GM23338 (cell line): Measurements from ENCODE around the gene GRAMD1B. TPM values are rescaled to one million over a fixed set of nuclear protein-coding genes. Genes with fewer than 3 reads are reported as not detected.

Experiments
- ATAC-seq: fragments of 200-7000 bp; cut with Tn5 transposase; 3 replicates; pipeline ENCODE4 v1.9.1; 2020
- DNase-seq: peaks from one replicate; pipeline ENCODE4 v3.0.0-alpha.2; 2015; ENCODE audit warnings: low spot score
- H2AFZ ChIP-seq: fragments of 200-600 bp; sonication (generic); 2 replicates; pipeline ENCODE4 v1.8.0; 2016; ENCODE audit warnings: antibody characterized with exemption, mild to moderate bottlenecking, moderate library complexity
- H3F3A ChIP-seq: fragments of 200-600 bp; sonication (generic); replicated peaks from 2 replicates; pipeline ENCODE4 v1.8.0; 2017; ENCODE audit warnings: antibody characterized with exemption, mixed run types, low read depth
- H3K27ac ChIP-seq: fragments of 200-600 bp; sonication (generic); 2 replicates; pipeline ENCODE4 v1.6.1; 2016; ENCODE audit warnings: low read depth
- H3K27me3 ChIP-seq: fragments of 200-600 bp; sonication (generic); 2 replicates; pipeline ENCODE4 v1.8.0; 2016; ENCODE audit warnings: mild to moderate bottlenecking, mixed run types, moderate library complexity; ENCODE audit not compliant: insufficient read depth
- H3K36me3 ChIP-seq: fragments of 200-600 bp; sonication (generic); 2 replicates; pipeline ENCODE4 v1.8.0; 2016; ENCODE audit warnings: mild to moderate bottlenecking; ENCODE audit not compliant: insufficient read depth
- H3K4me1 ChIP-seq: fragments of 200-600 bp; sonication (generic); 2 replicates; pipeline ENCODE4 v1.8.0; 2016; ENCODE audit warnings: mild to moderate bottlenecking, moderate library complexity; ENCODE audit not compliant: insufficient read depth
- H3K4me2 ChIP-seq: fragments of 200-600 bp; sonication (generic); 2 replicates; pipeline ENCODE4 v1.7.1; 2017; ENCODE audit warnings: mixed run types
- H3K4me3 ChIP-seq: fragments of 200-600 bp; sonication (generic); 2 replicates; pipeline ENCODE4 v1.6.1; 2016; ENCODE audit warnings: mixed run types
- H3K79me2 ChIP-seq: fragments of 200-600 bp; sonication (generic); replicated peaks from 2 replicates; pipeline ENCODE4 v1.8.0; 2017; ENCODE audit warnings: mild to moderate bottlenecking; ENCODE audit not compliant: insufficient read depth
- H3K9me2 ChIP-seq: fragments of 200-600 bp; sonication (generic); 2 replicates; pipeline ENCODE4 v1.8.0; 2017; ENCODE audit not compliant: insufficient read depth
- H4K20me1 ChIP-seq: fragments of 200-600 bp; sonication (generic); replicated peaks from 2 replicates; pipeline ENCODE4 v1.8.0; 2017; ENCODE audit warnings: mild to moderate bottlenecking; ENCODE audit not compliant: insufficient read depth
- H3K27ac Mint-ChIP-seq: 2 replicates; pipeline ENCODE4 v1.8.0; 2020; ENCODE audit warnings: inconsistent platforms, mild to moderate bottlenecking, moderate library complexity, mixed read lengths
- H3K27me3 Mint-ChIP-seq: 3 replicates; pipeline ENCODE4 v1.8.0; 2022; ENCODE audit warnings: low read depth, mild to moderate bottlenecking, moderate library complexity, mixed read lengths, inconsistent platforms; ENCODE audit not compliant: insufficient read depth, poor library complexity
- H3K36me3 Mint-ChIP-seq: 3 replicates; pipeline ENCODE4 v1.8.0; 2021; ENCODE audit warnings: low read depth, mild to moderate bottlenecking, inconsistent platforms, moderate library complexity, mixed read lengths
- H3K4me1 Mint-ChIP-seq: 3 replicates; pipeline ENCODE4 v1.8.0; 2020; ENCODE audit warnings: mild to moderate bottlenecking, inconsistent platforms, mixed read lengths
- H3K4me3 Mint-ChIP-seq: 3 replicates; pipeline ENCODE4 v1.8.0; 2021; ENCODE audit warnings: moderate library complexity, mild to moderate bottlenecking, inconsistent platforms, mixed read lengths
- H3K9me3 Mint-ChIP-seq: 3 replicates; pipeline ENCODE4 v1.8.0; 2020; ENCODE audit warnings: moderate library complexity, mild to moderate bottlenecking, inconsistent platforms, mixed read lengths
- CREB1 ChIP-seq: fragments of 250-450 bp; sonication (Bioruptor Pico); IDR thresholded peaks from 2 replicates; pipeline ENCODE4 v1.5.0; 2020; ENCODE audit warnings: low read depth, mild to moderate bottlenecking, moderate library complexity
- EZH2 ChIP-seq: fragments of 200-600 bp; sonication (generic); IDR thresholded peaks from one replicate; pipeline ENCODE4 v1.8.0; 2017; ENCODE audit warnings: antibody characterized with exemption, mild to moderate bottlenecking, low read depth; ENCODE audit not compliant: unreplicated experiment
- EZH2phosphoT487 ChIP-seq: fragments of 200-600 bp; sonication (generic); IDR thresholded peaks from one replicate; pipeline ENCODE4 v1.8.1; 2018; ENCODE audit warnings: antibody characterized with exemption; ENCODE audit not compliant: unreplicated experiment
- NANOG ChIP-seq: IDR thresholded peaks from 2 replicates; pipeline ENCODE4 v1.6.1; 2016; ENCODE audit warnings: antibody characterized with exemption, borderline replicate concordance
- POLR2AphosphoS5 ChIP-seq: IDR thresholded peaks from 2 replicates; pipeline ENCODE4 v1.6.1; 2016; ENCODE audit warnings: antibody characterized with exemption, low read depth
- REST ChIP-seq: IDR thresholded peaks from one replicate; pipeline ENCODE4 v1.6.1; 2018; ENCODE audit warnings: antibody characterized with exemption; ENCODE audit not compliant: unreplicated experiment
- STAT1 ChIP-seq: IDR thresholded peaks from one replicate; pipeline ENCODE4 v1.6.1; 2016; ENCODE audit warnings: antibody characterized with exemption; ENCODE audit not compliant: unreplicated experiment
- ZNF114 ChIP-seq: fragments of 250-450 bp; sonication (Bioruptor Pico); IDR thresholded peaks from 2 replicates; pipeline ENCODE4 v1.5.0; 2020; ENCODE audit warnings: mild to moderate bottlenecking, moderate library complexity
- ZNF331 ChIP-seq: fragments of 250-450 bp; sonication (Bioruptor Pico); IDR thresholded peaks from 2 replicates; pipeline ENCODE4 v1.5.0; 2020; ENCODE audit warnings: low read depth, mild to moderate bottlenecking, moderate library complexity
- ZNF462 ChIP-seq: fragments of 250-450 bp; sonication (Bioruptor Pico); IDR thresholded peaks from 2 replicates; pipeline ENCODE4 v1.5.0; 2020; ENCODE audit warnings: mild to moderate bottlenecking, moderate library complexity
- polyA plus RNA-seq: library from polyadenylated mRNA; unstranded; fragments of >200 nt; fragmentation: Nextera tagmentation; extraction: Ambion mirVana; gene quantifications from 2 replicates; pipeline ENCODE4 v1.2.1, GENCODE V29; 2016
- total RNA-seq: library from RNA; depleted of rRNA; stranded (reverse); fragments of >200 nt; shearing (Covaris generic); gene quantifications from 2 replicates; pipeline ENCODE4 v1.2.3, GENCODE V29; 2014

The GRAMD1B gene
- total and polyA plus RNA-seq, 2 experiments from 2014 or later, result 3.7 to 24.3 TPM

GRCh38 chr11:123527947-123528346, 97.9 kb downstream of the GRAMD1B start:
- no peak overlapping the region for H3K4me3 ChIP-seq

GRCh38 chr11:123531325-123531724, 101.3 kb downstream of the GRAMD1B start:
- Histone ChIP-seq H2AFZ (no peak overlapping the region), H3K4me1 (peaks cover 22% of the 10 kb centered on the region), H3K4me3 (no peak overlapping the region), H3K79me2 (peaks cover 4% of the 10 kb centered on the region; the same call in 1 of the 2 replicates), H4K20me1 (no peaks in the 10 kb centered on the region), H3K27me3 (no peaks in the 10 kb centered on the region), H3K27ac (no peak overlapping the region), H3F3A (no peaks in the 10 kb centered on the region), H3K36me3 (no peaks in the 10 kb centered on the region), H3K9me2 (peaks cover 3% of the 10 kb centered on the region; the same call in 1 of the 2 replicates), H3K4me2 (no peak overlapping the region)
- H3K36me3 Mint-ChIP-seq, result no peaks in the 10 kb centered on the region
- no peaks in the 10 kb centered on the region for H3K9me3 Mint-ChIP-seq
- DNase-seq (no peak), ATAC-seq (no peak)
- peaks cover 47% of the 10 kb centered on the region for H3K4me1 Mint-ChIP-seq
- no peak overlapping the region for H3K4me3 Mint-ChIP-seq
- H3K27me3 Mint-ChIP-seq, result peaks cover 3% of the 10 kb centered on the region
- no peak overlapping the region for H3K27ac Mint-ChIP-seq
- no peak for TF ChIP-seq POLR2AphosphoS5
- no peak for TF ChIP-seq ZNF462 (CRISPR knock-in tag)
- no peak for TF ChIP-seq ZNF331 (CRISPR knock-in tag)
- no peak for TF ChIP-seq NANOG
- TF ChIP-seq STAT1, result no peak
- TF ChIP-seq EZH2phosphoT487, result no peak

More at GRCh38 chr11:123527947-123528346, 97.9 kb downstream of the GRAMD1B start:
- Histone ChIP-seq H2AFZ (no peak overlapping the region), H3K4me2 (no peak overlapping the region), H3K36me3 (no peaks in the 10 kb centered on the region), H4K20me1 (no peaks in the 10 kb centered on the region), H3K9me2 (no peaks in the 10 kb centered on the region), H3K27ac (no peak overlapping the region), H3K27me3 (no peaks in the 10 kb centered on the region), H3K4me1 (peaks cover 31% of the 10 kb centered on the region), H3F3A (no peaks in the 10 kb centered on the region), H3K79me2 (no peaks in the 10 kb centered on the region)
- H3K27me3 Mint-ChIP-seq, result no peaks in the 10 kb centered on the region
- TF ChIP-seq CREB1 (CRISPR knock-in tag) (no peak), EZH2 (no peak), REST (no peak), EZH2phosphoT487 (no peak), ZNF114 (peak; percentile 94; the same call in 1 of the 2 replicates)
- H3K4me3 Mint-ChIP-seq, result no peak overlapping the region
- H3K27ac Mint-ChIP-seq, result no peak overlapping the region
- H3K9me3 Mint-ChIP-seq, result no peaks in the 10 kb centered on the region; the same call in 2 of the 3 replicates
- H3K4me1 Mint-ChIP-seq, result peaks cover 49% of the 10 kb centered on the region
- DNase-seq (no peak), ATAC-seq (no peak)
- H3K36me3 Mint-ChIP-seq, result no peaks in the 10 kb centered on the region
